HG03064 (cell line): Measurements from ENCODE around the gene PNPLA2.

Experiments used
- ATAC-seq: cut with Tn5 transposase; IDR thresholded peaks from one replicate; pipeline ENCODE4 v1.9.1; 2021; ENCODE audit warnings: low read depth; ENCODE audit not compliant: unreplicated experiment

PNPLA2 gene, protein sequence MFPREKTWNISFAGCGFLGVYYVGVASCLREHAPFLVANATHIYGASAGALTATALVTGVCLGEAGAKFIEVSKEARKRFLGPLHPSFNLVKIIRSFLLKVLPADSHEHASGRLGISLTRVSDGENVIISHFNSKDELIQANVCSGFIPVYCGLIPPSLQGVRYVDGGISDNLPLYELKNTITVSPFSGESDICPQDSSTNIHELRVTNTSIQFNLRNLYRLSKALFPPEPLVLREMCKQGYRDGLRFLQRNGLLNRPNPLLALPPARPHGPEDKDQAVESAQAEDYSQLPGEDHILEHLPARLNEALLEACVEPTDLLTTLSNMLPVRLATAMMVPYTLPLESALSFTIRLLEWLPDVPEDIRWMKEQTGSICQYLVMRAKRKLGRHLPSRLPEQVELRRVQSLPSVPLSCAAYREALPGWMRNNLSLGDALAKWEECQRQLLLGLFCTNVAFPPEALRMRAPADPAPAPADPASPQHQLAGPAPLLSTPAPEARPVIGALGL

DNA sequence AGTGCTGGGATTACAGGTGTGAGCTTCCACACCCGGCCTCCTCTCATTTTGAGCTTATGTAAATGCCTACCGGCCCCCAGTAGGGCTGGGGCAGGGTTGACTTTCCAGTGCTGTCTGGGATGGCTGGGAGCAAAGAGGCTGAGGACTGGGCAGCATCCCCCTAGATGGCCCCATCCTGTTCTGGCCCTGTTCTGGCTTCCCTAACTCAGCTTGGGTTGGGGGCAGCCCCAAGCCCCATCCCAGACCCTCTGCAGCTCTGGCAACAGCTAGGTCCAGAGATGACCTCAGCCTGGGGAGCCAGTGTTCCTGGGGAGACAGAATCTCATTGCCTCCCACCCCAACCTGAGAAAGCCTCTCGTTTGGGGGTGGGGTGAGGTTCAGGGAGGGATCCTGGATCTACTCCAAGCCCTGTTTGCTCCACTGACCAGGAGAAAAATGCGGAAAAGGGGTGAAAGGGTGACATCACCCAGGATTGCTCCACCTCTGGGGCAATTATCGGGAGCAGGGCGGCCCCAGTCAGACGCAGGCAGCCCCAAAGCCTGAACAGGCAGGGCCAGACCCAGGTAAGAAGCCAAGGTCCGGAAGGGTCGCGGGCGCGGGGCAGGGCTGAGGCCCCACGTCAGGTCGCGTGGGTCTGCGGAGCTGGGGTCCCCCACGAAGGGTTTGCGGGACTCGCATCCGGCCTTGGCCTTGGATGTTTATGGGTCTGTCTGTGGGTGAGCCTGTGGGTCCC, at the start of gene PNPLA2:
TSS of gene PNPLA2 (plus strand) at position 519 of the 733 bp plus-strand sequence. CDS start 805 bp downstream, outside the sequence.
- ATAC-seq = no peak

DNA sequence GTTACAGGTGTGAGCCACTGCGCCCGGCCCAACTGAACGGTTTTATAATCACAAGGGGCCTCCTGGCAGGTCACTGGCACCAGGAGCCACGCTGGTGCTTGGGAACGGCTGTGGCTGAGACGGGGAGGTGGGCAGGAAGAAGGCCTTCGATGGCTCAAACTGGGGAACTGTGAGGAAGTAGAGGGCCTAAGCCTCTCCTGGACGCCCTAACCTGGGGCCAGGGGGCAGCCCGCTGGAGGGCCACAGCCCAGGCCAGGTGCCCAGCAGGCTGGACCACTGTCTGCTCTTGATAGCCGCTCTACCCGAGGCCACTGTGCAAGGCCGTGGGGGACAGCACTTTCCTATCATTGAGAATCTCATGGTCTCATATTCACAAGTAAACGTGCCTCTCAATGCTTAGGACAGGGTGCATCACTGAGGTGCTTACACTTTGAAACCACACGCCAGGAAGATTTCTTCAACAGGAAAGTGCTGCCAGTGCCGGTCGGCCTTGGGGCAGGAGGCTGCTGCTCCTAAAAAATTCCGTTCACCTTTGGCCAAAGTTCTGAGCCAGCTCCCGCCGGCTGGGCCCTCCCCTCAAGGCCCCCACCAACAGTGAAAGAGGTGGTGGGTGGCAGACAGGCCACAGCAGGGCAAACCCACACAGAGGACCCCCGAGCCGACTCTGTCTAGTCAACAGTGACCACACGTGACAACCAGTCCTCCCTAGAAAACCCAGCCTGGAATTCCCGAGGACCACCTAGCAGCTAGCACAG, 48.6 kb upstream of the PNPLA2 start:
- no peak for ATAC-seq

DNA sequence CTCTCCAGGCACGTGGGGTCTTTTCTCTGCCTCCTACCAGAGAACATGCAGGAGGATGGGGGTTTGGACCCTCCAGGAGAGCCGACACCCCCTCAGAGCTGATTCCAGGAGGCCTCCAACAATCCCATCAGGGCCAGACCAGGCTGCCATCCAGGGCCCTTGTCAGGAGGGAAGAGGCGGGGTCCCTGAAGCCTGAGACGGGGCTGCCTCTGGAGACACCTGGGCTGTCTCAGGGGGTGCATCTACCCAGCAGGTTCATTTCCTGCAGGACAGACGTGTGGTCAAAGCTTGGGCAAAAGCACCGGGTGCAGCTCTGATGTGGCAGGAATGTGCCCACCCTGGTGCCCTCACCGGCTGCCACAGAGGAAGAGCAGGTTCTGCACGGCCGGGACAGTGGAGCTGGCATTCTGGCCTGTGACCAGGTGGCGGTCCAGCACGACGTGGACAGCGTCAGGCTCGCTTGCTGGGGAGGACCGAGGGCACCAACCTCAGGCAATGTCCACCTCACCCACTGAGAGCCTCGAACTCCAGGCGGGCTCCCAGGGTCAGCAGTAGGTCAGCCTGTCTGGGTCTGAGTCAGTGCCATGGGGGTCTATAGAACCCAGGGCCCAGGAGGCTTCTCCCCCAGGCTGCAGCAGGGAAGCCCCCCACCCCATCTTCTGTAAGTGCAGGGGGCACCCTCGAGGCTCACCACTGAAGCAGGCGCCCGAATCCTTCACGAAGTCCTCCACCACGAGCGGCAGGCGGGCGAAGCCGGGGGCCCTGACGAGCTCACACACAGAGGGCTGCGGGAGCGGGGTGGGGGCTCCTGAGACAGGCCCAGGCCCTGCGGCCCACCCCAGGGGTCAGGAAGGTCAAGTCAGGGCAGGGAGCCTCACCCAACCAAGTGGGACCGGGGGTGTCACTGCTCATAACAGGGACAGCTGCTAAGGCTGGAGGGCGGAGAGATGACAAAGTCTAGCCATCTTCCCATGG, 47.8 kb upstream of the PNPLA2 start:
- no peak for ATAC-seq

DNA sequence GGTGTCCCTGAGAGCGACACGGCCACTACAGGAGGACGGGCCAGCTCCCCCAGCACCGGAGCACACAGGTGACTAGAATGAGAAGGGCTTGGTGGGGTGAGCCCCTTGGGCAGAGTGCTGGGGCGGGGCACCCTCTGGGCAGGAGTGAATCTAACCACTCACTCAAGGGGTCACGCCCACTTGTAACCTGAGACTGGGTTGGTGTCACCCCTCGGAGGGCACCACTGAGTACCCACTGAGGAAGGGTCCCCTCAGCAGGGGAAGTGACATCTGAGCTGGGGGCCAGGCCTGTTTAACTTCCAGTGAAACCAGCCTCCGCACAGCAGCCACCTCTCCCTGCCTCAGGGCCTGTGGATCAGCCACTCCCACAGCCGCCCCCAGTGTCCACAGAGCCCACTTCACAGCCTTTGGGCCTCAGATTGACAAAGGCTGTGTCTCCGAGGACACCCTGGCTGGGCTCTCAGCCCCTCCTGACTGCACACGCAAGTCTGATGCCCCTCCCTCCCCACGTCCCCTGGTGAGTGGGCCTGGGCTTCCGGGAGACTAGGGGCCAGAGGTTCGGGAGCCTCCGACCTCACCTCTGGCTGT, 47.0 kb upstream of the PNPLA2 start:
- no peak for ATAC-seq

DNA sequence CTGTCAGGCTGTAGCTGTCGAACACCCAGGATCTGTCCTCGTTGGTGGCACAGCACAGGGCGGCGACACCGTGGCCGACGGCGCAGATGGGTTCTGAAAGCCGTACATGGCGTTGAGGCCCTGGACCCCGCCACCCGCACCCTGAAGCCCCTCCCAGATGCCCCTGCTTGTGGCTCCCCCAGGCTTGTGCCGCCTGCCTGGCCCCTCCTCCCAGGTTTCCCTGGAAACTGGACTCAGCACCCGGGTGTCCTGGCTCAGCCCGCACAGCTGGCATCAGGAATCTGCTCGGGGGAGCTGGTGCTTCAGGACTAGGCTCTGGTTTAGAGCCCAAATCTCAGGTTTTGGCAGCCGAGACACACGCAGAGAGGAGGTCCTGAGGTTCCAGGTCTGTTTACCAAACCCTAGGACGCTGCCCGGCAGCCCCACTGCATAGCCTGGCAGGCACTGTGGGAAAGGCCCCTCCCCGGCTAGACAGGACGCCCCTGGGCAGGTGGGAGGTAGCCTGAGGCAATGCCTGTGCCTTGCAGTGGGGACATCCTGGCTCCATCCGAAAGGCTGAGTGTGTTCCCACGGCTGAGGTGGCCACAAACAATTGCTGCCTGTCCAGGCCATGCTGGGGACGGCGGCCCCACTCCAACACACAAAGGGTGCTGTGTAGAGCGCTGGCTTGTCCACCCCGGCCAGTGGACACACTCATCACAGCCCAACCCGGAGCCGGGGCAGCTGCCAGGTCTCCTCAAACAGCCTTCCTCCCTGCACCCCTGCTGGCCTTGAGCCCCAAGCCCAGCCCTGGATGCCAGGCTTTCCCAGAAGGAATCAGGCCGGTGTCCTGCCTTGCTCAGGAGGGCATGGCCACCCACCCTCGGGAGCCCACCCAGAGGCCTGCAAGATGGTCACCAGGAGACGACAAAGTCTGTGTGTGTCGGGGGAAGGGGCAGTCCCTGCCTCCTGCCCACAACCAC, 46.0 kb upstream of the PNPLA2 start:
- ATAC-seq = no peak

DNA sequence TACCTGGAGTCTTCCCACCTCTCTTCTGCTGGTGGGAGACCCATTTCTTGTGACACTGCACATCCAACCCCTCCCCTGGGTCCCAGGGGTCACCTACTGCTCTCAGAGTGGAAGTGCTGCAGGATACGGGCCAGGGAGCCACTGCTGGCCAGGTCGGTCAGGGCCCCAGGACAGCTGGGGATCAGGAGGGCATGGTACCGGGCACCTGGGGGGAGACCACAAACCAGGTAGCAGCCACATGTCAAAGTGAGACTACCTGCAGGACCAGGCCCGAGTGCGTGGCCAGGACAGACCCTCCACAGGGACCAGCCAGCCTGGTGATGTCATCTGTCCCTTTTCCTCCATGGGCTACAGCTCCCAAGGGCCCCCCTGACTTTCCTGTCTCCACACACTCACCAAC, 45.3 kb upstream of the PNPLA2 start:
- ATAC-seq = no peak

DNA sequence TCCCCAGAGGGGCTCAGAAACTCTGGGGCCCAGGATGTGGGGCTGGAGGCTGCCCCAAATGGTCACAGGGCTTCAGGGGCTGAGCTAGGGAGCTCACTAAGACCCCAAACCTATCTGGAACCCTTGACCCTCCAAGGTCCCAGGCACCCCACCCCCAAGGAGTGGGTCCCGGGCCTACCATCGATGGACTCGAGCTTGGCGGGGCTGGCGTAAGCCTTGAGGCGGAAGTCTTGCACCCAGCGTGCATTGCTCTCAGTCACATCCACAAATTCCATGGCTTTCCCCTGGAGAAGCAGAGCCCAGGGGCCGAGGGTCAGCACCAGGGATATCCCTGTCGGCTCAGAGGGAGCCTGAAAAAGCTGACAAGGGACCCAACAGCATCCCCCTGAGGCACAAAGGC, 44.9 kb upstream of the PNPLA2 start:
- ATAC-seq = no peak

DNA sequence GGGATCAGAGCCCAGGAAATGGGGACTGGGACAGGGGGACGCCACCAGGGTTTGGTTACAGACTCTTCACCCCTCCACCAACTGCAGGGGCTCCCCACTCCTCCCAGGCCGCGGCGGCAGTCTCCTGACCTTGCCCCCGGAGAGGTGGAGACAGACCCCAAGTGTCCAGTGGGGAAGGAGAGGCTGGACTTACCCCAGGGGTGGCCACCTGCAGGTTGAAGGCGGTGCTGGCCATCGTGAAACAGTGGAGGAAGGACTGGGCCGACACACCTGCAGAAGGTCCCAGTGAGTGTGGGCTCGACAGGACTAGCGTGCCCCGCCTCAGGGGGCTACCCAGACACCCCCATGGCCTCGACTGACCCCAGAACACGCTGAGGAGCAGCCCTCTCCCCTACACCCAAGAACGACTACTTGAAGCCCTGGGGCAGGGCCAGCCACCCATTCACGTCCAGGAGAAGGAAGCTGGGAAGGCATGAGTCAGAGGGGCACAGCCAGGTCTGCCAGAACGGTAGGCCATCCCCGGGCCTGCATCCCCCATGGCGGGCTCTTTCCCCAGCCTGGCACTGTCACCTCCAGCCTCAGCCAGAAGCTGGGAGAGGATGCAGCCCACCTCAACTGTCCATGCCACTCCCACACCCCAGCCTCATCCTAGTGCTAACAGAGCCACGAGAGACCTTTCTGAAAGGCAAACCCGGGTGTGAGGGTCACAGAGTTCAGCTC, 43.7 kb upstream of the PNPLA2 start:
- ATAC-seq = no peak

DNA sequence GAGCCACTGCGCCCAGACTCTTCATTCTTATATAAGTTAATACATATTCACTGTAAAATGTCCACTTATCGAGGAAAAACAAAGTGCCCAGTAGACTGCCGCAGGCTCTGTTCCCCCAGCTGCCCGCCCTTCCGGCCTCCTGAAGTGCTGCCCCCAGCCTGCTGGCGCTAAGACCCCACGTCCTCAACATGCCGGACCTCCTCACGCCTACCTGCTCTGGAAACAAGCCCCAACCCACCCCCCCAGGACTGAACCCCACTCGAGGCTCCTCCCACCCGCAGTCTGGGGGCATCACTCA, 42.5 kb upstream of the PNPLA2 start:
- ATAC-seq = no peak

DNA sequence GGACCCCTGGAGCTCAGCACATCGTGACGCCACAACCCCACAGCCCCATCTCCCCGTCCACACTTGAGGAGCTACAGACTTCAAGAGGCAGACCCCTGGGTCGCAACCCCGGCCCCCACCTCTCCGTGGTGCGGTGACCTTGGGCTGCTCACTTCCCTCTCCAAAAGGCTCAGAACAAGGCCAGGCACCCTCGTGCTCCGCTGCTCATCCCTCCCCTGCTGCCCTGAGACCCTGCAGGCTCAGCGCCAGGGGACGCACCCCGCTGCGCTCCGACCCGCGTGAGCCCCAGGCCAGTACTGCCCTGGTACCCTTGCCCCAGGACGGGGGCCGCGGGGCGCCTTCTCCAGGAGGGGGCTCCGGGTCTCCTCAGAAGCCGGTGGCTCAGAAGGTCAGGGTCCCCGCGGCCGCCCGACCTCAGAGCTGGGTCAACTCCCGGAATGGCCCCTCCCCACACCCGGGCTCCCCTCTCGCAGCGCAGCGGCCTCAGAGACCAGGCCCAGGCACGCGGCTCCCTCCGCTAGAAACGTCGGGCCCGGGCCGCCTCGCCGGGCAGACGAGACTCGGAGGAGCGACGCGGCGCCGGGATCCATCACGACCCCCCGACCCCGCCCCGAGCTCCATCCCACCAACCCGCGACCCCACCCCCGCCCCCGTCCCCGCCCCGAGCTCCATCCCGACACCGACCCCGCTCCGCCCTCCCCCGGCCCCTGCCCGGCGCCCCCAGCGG, 42.0 kb upstream of the PNPLA2 start:
- ATAC-seq = peak; percentile 10

DNA sequence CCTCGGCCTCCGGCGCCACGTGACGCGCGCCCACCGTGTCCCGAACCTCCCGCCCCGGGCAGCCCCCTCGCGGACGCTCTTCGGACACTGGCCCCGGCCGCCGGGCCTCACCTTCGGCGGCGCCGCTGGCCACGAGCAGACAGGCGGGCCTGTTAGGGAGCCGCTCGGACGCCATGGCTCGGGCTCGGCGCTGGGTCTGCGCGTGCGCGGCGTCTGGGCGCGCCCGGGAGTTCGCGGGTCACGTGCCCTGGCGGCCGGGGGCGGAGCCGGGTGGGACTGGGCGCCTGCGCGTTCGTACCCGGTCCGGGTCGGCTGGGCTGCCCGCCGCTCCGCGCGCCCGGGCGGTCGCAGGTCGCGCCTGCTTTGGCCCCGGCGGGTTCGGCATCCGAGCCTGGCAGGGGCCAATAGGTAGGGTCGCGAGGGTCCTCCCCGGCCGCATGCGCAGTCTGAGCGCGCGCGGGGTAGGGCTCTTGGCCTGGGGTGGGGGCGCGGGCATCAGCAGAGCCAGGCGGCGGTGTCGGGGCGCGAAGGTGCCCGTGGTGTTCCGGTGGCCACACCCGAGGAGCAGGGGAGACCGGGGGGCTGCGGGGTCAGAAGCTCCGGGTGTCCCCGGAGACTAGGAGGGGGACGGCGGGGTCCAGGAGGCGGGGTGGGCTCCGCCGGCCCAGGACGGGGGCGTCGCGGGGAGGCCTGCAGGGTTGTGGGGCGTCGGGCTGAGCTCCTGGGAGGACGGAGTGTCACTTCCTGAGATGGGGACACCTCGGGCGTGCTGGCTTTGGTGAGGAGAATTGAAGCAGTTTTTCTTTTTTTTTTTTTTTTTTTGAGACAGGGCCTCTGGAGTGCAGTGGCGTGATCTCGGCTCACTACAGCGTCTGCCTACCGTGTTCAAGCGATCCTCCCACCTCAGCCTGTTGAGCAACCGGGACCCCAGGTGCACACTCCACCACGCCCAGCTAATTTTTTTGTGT, 41.1 kb upstream of the PNPLA2 start, which contains the start of gene GATD1:
TSS of gene GATD1 (minus strand) at position 200 of the 968 bp plus-strand sequence. CDS start at position 175, 25 bp downstream.
- ATAC-seq = peak; percentile 62

DNA sequence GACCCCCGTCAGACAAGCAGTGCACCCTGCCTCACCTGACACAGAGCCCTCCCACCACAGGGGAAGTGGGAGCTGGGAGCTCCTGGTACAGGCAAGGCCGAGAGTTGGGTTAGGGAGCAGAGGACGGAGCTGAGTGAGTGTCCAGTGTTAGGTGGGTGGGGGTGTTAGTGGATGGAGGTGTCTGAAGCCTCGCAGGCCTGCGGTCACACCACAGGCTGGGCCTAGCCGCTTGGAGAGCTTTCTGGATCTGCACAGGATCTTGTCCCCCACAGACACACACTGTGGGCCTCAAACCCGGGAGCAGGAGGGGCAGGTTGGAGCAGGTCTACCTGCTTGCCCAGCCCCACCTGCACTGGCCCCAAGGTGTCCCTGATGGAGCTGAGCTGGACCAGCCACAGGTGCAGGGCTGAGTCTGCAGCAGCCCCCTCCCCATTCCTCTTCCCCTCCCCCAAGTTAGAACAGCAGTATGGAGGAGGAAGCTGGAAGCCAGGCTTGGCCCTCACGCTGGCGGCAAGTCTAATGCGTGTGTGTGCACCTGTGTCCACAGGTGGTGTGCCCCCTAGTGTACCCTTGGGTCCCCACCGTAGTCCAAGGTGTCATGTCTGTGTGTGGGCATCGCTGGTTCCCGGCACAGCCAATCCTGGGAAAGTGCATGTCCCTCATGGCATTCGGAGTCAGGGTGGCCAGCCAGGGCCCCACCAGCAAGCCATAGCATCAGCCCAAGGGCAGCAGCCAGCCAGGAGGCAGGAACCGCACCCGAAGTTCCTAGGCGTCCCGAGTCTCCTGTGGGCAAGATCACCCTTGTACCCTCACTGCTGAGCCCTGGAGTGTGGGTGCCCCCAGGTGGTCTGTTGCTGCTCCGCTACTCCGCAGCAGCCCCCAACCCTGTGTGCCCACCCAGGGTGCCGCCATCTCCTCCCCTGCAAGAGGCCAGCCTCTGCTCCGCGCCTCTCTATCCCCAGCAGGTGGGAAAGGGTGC, 39.4 kb upstream of the PNPLA2 start:
- no peak for ATAC-seq

DNA sequence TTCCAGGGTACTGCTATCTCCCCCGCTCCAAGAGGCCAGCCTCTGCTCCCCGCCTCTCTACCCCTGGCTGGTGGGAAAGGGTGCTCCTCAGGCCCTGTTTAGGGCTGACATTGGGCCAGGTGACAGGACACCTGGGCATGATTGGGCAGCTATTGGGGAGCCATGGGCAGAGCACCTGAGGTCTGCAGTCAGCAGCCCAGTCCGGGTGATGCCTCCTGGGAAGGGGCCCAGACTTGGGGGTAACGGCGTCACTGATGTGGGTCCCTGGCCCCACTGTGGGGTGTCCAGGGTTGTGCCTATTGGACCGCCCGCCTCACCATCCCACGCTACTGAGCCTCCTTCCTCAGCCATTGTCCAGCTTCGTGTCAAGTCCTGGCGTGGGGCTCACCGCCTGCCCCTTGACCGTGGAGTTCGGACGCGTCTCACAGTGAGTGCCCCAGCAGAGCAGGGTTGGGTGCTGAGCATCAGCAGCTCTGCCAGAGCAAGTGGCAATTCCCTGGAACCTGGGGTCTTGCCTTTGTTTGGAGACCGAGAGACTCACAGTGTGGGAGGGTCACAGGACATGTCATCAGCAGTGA, 38.7 kb upstream of the PNPLA2 start:
- ATAC-seq = no peak
